ENCODE results near the gene TRPC6. TPM values are rescaled to one million over a fixed set of nuclear protein-coding genes. Genes with fewer than 3 reads are reported as not detected.

TRPC6 gene
- total and polyA plus RNA-seq, 2 of the 8 experiments (the other 6 are each of a cell fraction or from before 2014, with no cell fraction given), result 0.26 to 0.39 TPM

DNA sequence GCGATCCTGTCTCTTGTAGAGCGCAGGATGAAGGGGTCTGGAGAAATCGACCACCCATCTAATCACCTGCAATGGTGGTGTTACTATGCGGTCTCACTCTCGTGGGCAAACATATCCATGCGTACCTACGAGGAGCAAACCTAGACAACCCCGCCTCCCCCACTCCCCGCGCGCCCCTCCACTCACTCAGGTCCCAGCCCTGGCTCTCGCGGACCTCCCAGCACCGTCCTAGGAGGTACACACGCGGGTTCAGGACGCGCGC is 887 bp downstream of the TRPC6 start:
- H2AFZ ChIP-seq (ENCODE audit: low read length), result peak overlapping the region; percentile 96
- H3K36me3 ChIP-seq (ENCODE audit: control insufficient read depth in 2 of 4, insufficient read depth in 4 of 4, low read length in 3 of 4), result no peaks in the 10 kb centered on the region

More for the DNA sequence above, 887 bp downstream of the TRPC6 start:
- Histone ChIP-seq H3K4me1 (replicated peaks in 1 of 4; ENCODE audit: control insufficient read depth in 3 of 4, insufficient read depth in 4 of 4, low read length in 3 of 4) (0 out of 7 replicates have a peak, but pooled peaks cover 0 to 4% (median 0%) of the 10 kb centered on the region in 4 experiments), H3K9me3 (ENCODE audit: insufficient read depth in 2 of 2, low read depth in 1 of 2, low read length in 1 of 2) (no peaks in the 10 kb centered on the region), H3K4me2 (ENCODE audit: insufficient read depth in 1 of 2, low read depth in 2 of 2, low read length in 2 of 2) (peak overlapping the region; percentile 95 to 99), H3K14ac (ENCODE audit: insufficient read length) (no peak overlapping the region), H2BK120ac (replicated peaks; ENCODE audit: low read depth, low read length) (no peak overlapping the region), H3K79me2 (ENCODE audit: control insufficient read depth in 1 of 2, insufficient read depth in 2 of 2, low read length in 2 of 2) (no peaks in the 10 kb centered on the region), H2BK12ac (ENCODE audit: low read depth, low read length) (no peak overlapping the region), H3K4ac (replicated peaks; ENCODE audit: insufficient read length, low read depth, low read length) (no peak overlapping the region), H2BK15ac (ENCODE audit: low read length) (no peak overlapping the region), H2BK5ac (ENCODE audit: low read depth, low read length) (no peak overlapping the region), H4K8ac (ENCODE audit: extremely low read depth, insufficient read depth, low read length) (peak overlapping the region; percentile 75; the same call in 1 of the 2 replicates), H4K91ac (replicated peaks; ENCODE audit: insufficient read length, low read length) (no peak overlapping the region), H3K27ac (ENCODE audit: low read depth, low read length) (no peak overlapping the region), H3K4me3 (ENCODE audit: extremely low read depth in 1 of 4, insufficient read depth in 2 of 4, low read depth in 3 of 4, low read length in 4 of 4) (peak overlapping the region; percentile 50 to 75 (median 67)), H3K23me2 (ENCODE audit: low read depth, low read length) (peaks cover 15% of the 10 kb centered on the region), H3K27me3 (replicated peaks in 1 of 4; ENCODE audit: control insufficient read depth in 3 of 4, extremely low read depth in 1 of 4, insufficient read depth in 3 of 4, low read length in 3 of 4) (peaks cover 9 to 30% (median 24%) of the 10 kb centered on the region in 4 experiments), H3K79me1 (ENCODE audit: low read depth, low read length) (no peaks in the 10 kb centered on the region), H3K56ac (replicated peaks; ENCODE audit: insufficient read length, low read depth, low read length) (no peak overlapping the region), H3K9ac (replicated peaks in 1 of 4; ENCODE audit: extremely low read depth in 1 of 4, low read depth in 3 of 4, low read length in 3 of 4) (peak overlapping the region in 3 of 4 experiments; percentile 13 to 30 (median 23); a peak in 4 of 7 replicates), H4K20me1 (replicated peaks in 1 of 2; ENCODE audit: control insufficient read depth in 1 of 2, insufficient read depth in 2 of 2, low read length in 2 of 2) (no peaks in the 10 kb centered on the region), H3K18ac (ENCODE audit: extremely low read depth, low read length) (peak overlapping the region; percentile 62; the same call in 1 of the 2 replicates), H2BK20ac (ENCODE audit: low read length) (no peak overlapping the region), H3K23ac (ENCODE audit: insufficient read length) (no peak overlapping the region), H4K5ac (ENCODE audit: insufficient read length, low read depth, low read length) (no peak overlapping the region), H2AK5ac (ENCODE audit: low read depth, low read length) (no peak overlapping the region)
- CTCF ChIA-PET (ENCODE audit: partially characterized antibody), result no interaction called here
- FAIRE-seq (no peak), DNase-seq (ENCODE audit: low read depth in 1 of 2, low spot score in 2 of 2) (no peak)
- 0% methylated on average over 5 of the region's 19 CpGs; no CpG with 5 or more reads in 1 of the 2 experiments for WGBS, 2 experiments (ENCODE audit: extremely low coverage in 1 of 2, insufficient coverage in 1 of 2, insufficient read length in 1 of 2, insufficient replicate concordance in 2 of 2, low coverage in 1 of 2, low lambda C conversion rate in 2 of 2, missing lambda C conversion rate in 1 of 2)
- POLR2A ChIA-PET (ENCODE audit: partially characterized antibody), result no interaction called here
- TF ChIP-seq EZH2 (IDR thresholded peaks at IDR 0.05; ENCODE audit: low read depth, low read length, severe bottlenecking) (peak; percentile 4), POLR2AphosphoS5 (IDR thresholded peaks at IDR 0.05; ENCODE audit: low read depth, low read length) (no peak)
